COLO668 (cell line): ENCODE measurements around the gene COL6A1.
"Not testable (repeated sequence)": the region's sequence is repeated elsewhere in the genome, so short reads cannot be mapped to it uniquely, and the experiment has no call there.

Source experiments
- DNase-seq: peaks from one replicate; lab custom pipeline; 2025; ENCODE audit not compliant: unreplicated experiment; lab: John Stamatoyannopoulos, UW

Gene COL6A1

DNA sequence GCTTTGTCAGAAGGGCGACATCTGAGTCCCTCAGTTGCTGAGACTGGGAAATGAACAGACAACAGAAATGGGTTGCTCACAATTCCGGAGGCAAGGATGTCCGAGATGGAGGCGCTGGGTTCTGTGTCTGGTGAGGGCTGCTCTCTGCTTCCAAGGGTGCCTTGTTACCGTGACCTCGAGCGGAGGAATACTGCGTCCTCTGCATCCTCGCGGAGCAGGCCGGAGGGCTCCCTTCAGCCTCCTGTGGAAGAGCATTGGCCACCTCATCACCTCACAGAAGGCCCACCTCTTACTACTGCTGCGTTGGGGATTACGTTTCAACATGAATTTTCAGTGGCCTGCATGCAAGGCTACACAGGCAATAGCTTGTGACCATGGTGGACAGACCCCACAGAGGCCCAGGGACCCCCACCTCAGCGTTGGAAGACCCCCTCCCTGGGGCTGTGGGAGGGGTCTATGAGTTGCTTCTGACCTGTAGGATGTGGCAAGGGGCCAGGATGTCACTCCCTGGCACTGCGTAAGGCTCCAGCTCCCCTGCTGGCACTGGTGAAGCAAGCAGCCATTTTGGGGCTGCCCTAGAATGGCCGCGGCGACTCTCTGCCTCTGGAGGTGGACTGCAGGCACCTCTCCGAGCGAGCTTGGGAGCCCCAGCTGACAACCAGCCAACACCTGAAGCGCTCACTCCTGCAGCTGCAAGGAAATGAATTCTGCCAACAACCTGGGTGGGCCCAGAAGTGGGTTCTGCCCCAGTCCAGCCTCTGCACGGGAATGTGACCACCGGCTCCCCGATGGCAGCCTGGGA, 36.3 kb upstream of the COL6A1 start:
- DNase-seq: no peak

DNA sequence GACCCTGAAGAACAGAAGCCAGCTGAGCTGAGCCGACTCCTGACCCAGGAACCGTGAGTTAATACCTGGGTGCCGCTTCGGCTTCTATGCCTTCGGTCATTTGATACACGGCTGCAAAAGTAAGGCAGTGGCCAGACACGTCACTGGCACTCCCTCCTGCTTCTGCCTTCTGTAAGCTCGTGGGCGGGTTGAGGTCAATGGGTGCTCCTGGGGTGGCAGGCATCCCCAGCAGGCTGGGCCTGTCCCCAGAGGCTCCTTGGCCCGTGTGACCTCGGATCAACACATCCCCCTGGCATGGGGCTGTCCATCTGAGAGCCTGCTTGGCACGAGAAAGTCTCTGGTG, 35.7 kb upstream of the COL6A1 start:
- no peak for DNase-seq

GRCh38 chr21:45947296-45947695, 34.3 kb upstream of the COL6A1 start:
- DNase-seq: no peak

DNA sequence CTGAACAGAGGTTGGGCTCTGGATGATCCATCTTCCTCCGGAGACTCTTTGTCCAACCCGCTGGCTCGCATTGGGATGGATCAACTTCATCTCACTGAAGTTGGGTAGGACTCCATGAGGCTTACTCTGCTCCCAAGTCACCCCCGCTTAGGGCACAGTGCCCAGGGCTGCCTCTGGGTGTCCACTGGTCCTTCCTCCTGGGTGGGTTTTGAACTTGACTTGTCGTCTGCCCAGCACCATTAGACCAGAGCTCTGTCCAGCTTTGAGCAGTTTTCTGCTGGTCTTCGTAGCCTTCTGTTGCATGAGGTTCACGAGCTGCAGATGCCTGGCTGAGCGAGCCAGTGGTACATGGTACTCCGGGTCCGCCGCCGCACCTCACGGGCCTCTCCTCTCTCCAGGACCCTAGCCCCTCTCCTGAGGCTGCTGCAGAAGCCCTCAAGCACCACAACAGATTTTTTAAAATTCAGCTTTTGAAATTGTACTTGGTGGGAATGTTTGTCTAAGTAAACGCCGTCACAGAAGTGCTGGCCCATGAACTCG, 33.8 kb upstream of the COL6A1 start:
- no peak for DNase-seq

- no peak for DNase-seq
These were observed 32.9 kb upstream of the COL6A1 start for GRCh38 chr21:45948576-45949141.

GRCh38 chr21:45949928-45950739, 31.4 kb upstream of the COL6A1 start:
- DNase-seq: no peak

DNA sequence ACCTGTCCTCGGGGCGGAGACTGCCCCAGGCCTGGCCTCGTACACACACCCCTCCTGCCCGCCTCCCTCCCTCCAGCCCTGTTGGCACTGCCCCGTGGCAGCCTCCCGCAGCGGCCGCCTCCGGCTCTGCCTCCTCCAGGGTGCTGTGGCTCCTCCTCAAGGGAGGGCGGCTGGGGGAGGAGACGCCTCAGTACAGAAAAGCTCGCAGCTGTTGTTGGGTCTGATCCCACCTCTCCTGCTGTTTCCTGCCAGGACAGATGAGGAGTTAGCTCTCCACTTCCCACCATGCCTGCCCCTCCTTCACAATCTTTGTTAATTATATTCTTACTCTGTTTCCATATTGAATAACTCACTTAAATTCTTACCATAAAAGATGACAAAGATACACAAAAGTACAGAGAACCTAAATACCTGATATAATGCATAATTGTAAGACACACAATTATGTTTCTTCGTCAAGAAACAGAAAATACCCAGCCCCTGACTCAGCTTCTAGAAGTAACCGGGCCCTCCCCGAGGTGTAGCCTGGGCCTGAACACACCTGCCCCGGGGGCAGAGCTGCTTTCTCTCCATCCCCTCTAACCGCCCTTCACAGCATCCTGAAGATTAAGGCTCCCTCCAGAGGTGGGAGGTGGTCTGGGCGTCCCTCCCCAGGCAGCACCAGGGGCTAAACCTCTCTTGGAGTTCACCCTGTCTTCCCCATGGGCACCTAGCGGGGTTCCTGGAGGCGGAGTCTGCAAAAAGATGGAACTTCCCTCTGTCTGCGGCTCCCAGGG, 30.6 kb upstream of the COL6A1 start:
- no peak for DNase-seq

DNA sequence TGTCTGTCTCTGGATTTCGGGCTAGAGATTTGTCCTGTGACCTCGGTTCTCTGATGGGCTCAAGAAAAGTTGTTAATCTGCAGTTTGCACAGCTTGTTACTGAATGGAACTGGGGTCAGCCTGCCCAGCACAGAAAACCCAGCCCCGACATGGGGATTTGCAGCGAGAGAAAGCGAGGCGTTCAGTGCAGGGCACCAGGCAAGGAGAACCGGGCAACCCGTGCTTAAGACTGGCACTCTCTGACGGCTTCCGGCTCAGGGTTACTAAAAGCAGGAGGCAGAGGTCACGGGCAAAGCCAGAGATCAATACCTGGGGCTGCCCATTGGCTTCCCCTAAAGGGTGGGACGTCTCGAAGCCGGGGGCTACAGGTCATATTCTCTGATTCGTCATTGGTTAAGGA, 29.9 kb upstream of the COL6A1 start:
- DNase-seq: no peak

DNA sequence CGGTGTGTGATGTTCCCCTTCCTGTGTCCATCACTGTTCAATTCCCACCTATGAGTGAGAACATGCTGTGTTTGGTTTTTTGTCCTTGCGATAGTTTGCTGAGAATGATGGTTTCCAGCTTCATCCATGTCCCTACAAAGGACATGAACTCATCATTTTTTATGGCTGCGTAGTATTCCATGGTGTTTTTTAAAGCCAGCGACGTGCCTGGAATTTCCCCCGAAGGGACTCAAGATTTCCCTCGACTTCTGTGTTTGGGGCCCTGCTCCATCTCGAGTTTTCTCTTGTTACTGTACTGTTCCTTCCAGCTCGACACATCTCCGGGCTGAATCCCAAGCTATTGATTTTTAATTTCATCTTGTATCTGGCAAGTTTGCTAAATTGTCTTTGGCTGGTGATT, 29.0 kb upstream of the COL6A1 start:
- DNase-seq: not testable (repeated sequence)

- DNase-seq: no peak
These were observed 28.6 kb upstream of the COL6A1 start for GRCh38 chr21:45952974-45953373.

- DNase-seq: no peak
These were observed 27.3 kb upstream of the COL6A1 start for GRCh38 chr21:45954261-45954660.

DNA sequence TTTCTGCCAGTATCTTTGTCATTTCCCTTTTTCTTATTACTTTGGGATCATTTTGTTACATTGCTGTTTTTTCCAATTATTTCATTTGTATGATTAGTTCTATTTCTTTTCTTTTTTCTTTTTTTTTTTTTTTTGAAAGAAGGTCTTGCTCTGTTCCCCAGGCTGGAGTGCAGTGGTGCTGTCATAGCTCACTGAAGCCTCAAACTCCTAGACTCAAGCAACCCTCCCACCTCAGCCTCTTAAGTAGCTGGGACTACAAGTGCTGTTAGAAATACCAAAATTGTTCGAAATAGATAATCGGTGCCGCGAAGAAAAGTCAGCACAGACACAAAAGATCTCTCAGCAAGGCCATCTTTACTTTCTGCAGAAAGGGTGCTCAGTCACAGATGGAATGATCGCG, 26.6 kb upstream of the COL6A1 start:
- DNase-seq: no peak

- DNase-seq: no peak
These were observed 24.0 kb upstream of the COL6A1 start for GRCh38 chr21:45957551-45957950.

DNA sequence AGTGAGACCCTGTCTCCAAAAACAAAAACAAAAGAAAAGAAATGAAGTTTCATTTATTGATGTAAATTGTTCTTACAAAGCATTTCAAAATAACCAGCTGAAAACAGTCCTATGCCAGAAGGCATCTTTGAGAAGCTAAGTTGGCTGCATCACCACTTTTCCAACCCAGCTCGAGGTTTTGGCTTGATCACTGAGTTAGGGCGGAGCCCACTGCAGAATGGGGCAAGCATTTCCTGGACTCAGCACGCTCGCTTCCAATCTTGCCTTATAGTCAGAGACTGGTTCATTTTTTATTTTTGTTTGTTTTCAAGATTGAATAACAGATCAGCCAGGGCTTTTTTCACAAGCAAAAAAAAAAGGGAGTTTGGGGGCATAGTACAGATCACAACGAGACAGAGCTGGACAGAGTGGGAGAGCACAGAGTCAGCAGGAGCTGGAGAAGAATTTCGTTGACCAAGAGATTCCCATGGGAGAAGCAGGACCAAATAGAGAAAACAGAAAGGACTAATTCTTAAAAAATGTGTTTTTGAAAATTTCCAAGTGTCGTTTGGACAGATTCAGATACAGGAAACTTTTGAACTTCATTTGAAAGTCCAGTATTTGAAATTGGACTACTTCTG, 23.5 kb upstream of the COL6A1 start:
- DNase-seq: no peak

DNA sequence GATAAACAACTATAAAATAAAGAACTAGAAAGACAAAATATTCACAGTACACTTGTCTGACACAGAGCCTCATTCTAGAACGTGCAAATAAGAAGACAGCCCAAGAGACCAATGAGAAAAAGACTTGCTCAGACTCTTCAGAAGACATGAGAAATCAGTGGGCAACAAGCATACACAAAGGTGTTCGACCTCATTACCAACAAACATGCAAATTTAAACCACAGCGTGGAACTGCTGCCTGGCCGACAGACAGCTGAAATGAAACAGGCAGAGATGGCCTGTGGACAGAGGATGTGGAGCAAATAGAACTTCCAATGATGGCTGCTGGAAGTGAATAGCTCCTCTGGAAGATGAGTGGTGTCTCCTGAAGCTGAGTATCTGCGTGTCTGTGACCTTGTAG, 22.4 kb upstream of the COL6A1 start:
- DNase-seq: no peak

DNA sequence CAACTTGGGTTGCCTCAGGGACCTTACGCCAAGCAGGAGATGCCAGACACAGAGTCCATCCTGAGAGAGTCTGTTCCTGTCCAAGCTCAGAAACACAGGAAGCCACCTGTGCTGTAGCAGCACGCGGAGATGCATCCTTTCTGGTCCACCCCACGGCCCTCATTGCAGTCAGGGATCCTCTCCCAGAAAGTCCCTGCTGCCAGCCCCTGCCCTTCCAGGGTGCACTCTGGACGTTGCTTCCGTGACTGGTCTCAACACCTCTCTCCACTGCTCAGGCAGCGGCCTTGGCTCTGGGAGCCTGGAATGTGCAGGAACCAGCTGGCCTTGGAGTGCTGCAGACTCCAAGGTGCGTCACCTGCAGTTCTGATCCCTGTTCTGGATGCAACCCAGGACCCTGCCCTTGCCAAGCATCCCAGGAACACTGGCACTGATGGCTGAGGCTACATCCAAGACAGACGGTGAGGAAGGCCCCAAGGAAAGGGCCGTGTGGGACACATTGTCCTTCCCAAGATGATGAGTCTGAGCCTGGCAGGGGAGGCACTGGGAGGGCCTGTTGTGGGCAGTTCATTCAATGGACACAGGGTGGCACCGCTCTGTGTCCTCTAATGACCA, 21.7 kb upstream of the COL6A1 start:
- DNase-seq: no peak

DNA sequence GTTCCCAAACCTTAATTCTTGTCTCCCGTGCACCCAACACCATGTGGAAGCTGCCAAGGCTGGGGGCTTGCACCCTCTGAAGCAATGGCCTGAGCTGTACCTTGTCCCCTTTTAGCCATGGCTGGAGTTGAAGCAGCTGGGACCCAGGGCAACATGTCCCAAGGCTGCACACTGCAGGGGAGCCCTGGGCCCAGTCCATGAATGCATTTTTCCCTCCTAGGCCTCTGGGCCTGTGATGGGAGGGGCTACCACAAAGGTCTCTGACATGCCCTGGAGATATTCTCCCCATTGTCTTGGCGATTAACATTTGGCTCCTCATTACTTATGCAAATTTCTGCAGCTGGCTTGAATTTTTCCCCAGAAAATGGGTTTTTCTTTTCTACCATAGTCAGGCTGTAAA, 20.2 kb upstream of the COL6A1 start:
- DNase-seq: not testable (repeated sequence)

GRCh38 chr21:45962531-45963231, 18.9 kb upstream of the COL6A1 start:
- no peak for DNase-seq

GRCh38 chr21:45963232-45963570, 18.4 kb upstream of the COL6A1 start:
- DNase-seq: no peak

GRCh38 chr21:45964649-45965048, 16.9 kb upstream of the COL6A1 start:
- DNase-seq: no peak
